Endothelial cell (in vitro differentiated cells): ENCODE measurements around the gene CENATAC. TPM values are rescaled to one million over a fixed set of nuclear protein-coding genes. Genes with fewer than 3 reads are reported as not detected.
"Not testable (repeated sequence)": the region's sequence is repeated elsewhere in the genome, so short reads cannot be mapped to it uniquely, and the experiment has no call there.

Experiments
- DNase-seq: peaks from one replicate; pipeline ENCODE4 v3.0.0; 2021; ENCODE audit warnings: low spot score
- H3K27ac Mint-ChIP-seq: one replicate; pipeline ENCODE4 v1.8.0; 2021; ENCODE audit warnings: mixed read lengths, inconsistent platforms; ENCODE audit not compliant: unreplicated experiment
- H3K27me3 Mint-ChIP-seq: one replicate; pipeline ENCODE4 v1.8.0; 2021; ENCODE audit warnings: mild to moderate bottlenecking, moderate library complexity, mixed read lengths, inconsistent platforms; ENCODE audit not compliant: unreplicated experiment
- H3K36me3 Mint-ChIP-seq: one replicate; pipeline ENCODE4 v1.8.0; 2021; ENCODE audit warnings: mild to moderate bottlenecking, low read depth, mixed read lengths, inconsistent platforms; ENCODE audit not compliant: unreplicated experiment
- H3K4me1 Mint-ChIP-seq: one replicate; pipeline ENCODE4 v1.8.0; 2021; ENCODE audit warnings: mild to moderate bottlenecking, mixed read lengths, inconsistent platforms; ENCODE audit not compliant: unreplicated experiment
- H3K4me3 Mint-ChIP-seq: one replicate; pipeline ENCODE4 v1.8.0; 2021; ENCODE audit warnings: mild to moderate bottlenecking, mixed read lengths, inconsistent platforms; ENCODE audit not compliant: unreplicated experiment
- H3K9me3 Mint-ChIP-seq: one replicate; pipeline ENCODE4 v1.8.0; 2021; ENCODE audit warnings: mixed read lengths, inconsistent platforms; ENCODE audit not compliant: unreplicated experiment
- total RNA-seq: library from RNA; stranded (reverse); fragmentation: NEBNext Ultra II Directional; extraction: Animal tissue kit (Norgen Biotek cat#: 25700); gene quantifications from one replicate; pipeline ENCODE4 v1.2.1, GENCODE V29; 2021; ENCODE audit not compliant: unreplicated experiment
- TF ChIP-seq, protein P1 (sequence below): fragments of 200-600 bp; sonication (generic); IDR thresholded peaks from one replicate; pipeline ENCODE4 v1.5.0; 2021; ENCODE audit warnings: antibody characterized with exemption; ENCODE audit not compliant: unreplicated experiment

Gene CENATAC
- total RNA-seq, 1 donor from 2014 or later = 34.7 TPM

DNA sequence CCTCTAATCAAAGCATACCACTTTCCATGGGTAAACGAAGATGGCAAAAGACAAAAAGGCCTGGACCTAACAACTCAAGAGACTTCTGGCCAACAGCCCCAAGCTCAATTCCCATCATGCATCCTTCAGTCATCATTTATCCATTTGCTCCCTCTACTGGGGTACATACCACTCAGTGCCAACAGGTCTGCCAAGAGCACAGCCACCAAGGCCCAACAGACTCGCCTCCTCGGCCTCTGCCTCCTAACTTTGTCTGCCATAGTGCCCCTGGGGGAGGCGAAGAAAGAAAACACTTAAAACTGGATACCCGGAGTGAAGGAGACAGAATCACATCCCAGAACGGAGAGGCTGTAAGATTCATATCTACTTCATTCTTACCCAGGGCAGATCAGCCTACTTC is 58.0 kb downstream of the CENATAC start:
- H3K27ac Mint-ChIP-seq = peak overlapping the region; percentile 39
- peaks cover 17% of the 10 kb centered on the region for H3K4me1 Mint-ChIP-seq
- H3K4me3 Mint-ChIP-seq = peak overlapping the region; percentile 92
- TF ChIP-seq, protein P1, sequence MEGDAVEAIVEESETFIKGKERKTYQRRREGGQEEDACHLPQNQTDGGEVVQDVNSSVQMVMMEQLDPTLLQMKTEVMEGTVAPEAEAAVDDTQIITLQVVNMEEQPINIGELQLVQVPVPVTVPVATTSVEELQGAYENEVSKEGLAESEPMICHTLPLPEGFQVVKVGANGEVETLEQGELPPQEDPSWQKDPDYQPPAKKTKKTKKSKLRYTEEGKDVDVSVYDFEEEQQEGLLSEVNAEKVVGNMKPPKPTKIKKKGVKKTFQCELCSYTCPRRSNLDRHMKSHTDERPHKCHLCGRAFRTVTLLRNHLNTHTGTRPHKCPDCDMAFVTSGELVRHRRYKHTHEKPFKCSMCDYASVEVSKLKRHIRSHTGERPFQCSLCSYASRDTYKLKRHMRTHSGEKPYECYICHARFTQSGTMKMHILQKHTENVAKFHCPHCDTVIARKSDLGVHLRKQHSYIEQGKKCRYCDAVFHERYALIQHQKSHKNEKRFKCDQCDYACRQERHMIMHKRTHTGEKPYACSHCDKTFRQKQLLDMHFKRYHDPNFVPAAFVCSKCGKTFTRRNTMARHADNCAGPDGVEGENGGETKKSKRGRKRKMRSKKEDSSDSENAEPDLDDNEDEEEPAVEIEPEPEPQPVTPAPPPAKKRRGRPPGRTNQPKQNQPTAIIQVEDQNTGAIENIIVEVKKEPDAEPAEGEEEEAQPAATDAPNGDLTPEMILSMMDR = no peak
- peaks cover 44% of the 10 kb centered on the region for H3K36me3 Mint-ChIP-seq
- DNase-seq = no peak
- no peaks in the 10 kb centered on the region for H3K9me3 Mint-ChIP-seq
- H3K27me3 Mint-ChIP-seq = peaks cover 9% of the 10 kb centered on the region

DNA sequence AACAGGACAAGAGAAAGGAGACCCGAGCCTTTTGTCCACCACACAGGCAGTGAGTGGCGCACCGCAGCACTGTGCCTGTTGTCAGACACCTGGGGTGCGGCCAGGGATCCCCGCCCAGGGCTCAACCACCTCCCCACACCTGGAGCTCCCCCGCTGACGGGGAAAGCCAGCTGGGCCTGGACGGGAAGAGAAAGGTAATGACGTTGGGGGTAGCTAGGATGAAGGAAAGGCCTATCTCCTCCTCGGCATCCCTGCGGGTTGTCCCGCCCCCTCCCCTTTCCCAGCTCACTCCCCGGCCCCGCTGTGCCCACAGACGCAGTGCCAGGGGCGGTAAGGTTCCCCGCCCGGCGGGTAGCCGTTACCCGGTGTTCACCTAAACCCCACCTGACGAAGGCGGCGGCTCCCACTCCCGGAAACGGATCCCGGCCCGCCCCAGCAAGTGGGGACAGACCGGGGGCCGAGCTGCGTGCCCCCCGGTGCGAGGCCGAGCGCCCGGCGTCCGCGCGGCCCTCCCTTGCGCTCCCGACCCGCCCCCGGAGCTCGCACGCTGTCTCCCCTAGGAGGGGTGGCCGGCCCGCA is 58.6 kb downstream of the CENATAC start:
- DNase-seq = peak; percentile 44

GRCh38 chr11:119057000-119057769 is 59.2 kb downstream of the CENATAC start, which contains the start of gene HYOU1:
Gene HYOU1 (minus strand): TSS chr11:119057205. CDS start chr11:119056160, 1,045 bp downstream.
- H3K4me1 Mint-ChIP-seq = peaks cover 17% of the 10 kb centered on the region
- peak; percentile 99 for DNase-seq
- peaks cover 6% of the 10 kb centered on the region for H3K27me3 Mint-ChIP-seq
- H3K9me3 Mint-ChIP-seq = no peaks in the 10 kb centered on the region
- peaks cover 33% of the 10 kb centered on the region for H3K36me3 Mint-ChIP-seq
- peak within 1 kb of the TSS; percentile 95 for H3K27ac Mint-ChIP-seq
- TF ChIP-seq, protein P1 = no peak
- peak within 1 kb of the TSS; percentile 97 for H3K4me3 Mint-ChIP-seq

More for the DNA sequence above, 58.6 kb downstream of the CENATAC start:
- Mint-ChIP-seq H3K36me3 (peaks cover 38% of the 10 kb centered on the region), H3K4me3 (peak overlapping the region; percentile 97), H3K27ac (no peak overlapping the region), H3K9me3 (no peaks in the 10 kb centered on the region), H3K4me1 (peaks cover 17% of the 10 kb centered on the region), H3K27me3 (peaks cover 6% of the 10 kb centered on the region)
- TF ChIP-seq, protein P1 = no peak

DNA sequence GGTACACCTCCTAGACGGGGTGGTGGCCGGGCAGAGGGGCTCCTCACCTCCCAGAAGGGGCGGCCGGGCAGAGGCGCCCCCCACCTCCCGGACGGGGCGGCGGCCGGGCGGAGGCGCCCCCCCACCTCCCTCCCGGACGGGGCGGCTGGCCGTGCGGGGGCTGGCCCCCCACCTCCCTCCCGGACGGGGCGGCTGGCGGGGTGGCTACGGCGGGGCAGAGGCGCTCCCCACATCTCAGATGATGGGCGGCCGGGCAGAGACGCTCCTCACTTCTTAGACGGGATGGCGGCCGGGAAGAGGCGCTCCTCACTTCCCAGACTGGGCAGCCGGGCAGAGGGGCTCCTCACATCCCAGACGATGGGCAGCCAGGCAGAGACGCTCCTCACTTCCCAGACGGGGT is 61.2 kb downstream of the CENATAC start:
- H3K4me1 Mint-ChIP-seq = peaks cover 19% of the 10 kb centered on the region
- not testable (repeated sequence) for H3K27ac Mint-ChIP-seq, H3K9me3 Mint-ChIP-seq, H3K27me3 Mint-ChIP-seq, DNase-seq, H3K4me3 Mint-ChIP-seq
- peaks cover 15% of the 10 kb centered on the region for H3K36me3 Mint-ChIP-seq

DNA sequence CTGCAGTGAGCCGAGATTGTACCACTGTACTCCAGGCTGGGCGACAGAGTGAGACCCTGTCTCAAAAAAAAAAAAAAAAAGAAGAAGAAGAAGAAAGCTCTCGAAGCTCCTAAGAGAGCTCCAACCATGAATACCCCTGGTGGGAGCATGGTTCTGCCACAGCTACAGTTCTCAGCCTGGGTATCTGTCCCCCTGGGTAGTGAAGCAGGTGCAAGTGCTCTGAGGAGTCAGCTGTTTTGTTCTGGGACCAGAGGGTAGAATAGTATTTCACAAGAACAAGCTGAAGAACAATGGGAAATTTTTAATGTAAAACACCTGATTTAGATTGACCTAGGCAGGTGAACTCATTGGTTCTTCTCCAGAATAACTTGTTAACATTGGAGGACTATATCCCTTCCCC is 63.3 kb downstream of the CENATAC start:
- H3K36me3 Mint-ChIP-seq = peaks cover 3% of the 10 kb centered on the region
- no peaks in the 10 kb centered on the region for H3K9me3 Mint-ChIP-seq
- no peak overlapping the region for H3K27ac Mint-ChIP-seq
- peaks cover 11% of the 10 kb centered on the region for H3K4me1 Mint-ChIP-seq
- DNase-seq = no peak
- H3K4me3 Mint-ChIP-seq = no peak overlapping the region
- peaks cover 2% of the 10 kb centered on the region for H3K27me3 Mint-ChIP-seq
- TF ChIP-seq, protein P1 = no peak
